Endothelial cell of umbilical vein (primary cell): ENCODE data around the gene MPPE1.

Source experiments
- CTCF ChIP-seq, 2 donors: IDR thresholded peaks; 1 replicate in 1 of 2; 2 replicates in 1 of 2; pipeline ENCODE4 v1.5.1; 2011; ENCODE audit warnings: low read length in 2 of 2, mild to moderate bottlenecking in 2 of 2, moderate library complexity in 2 of 2, control low read depth in 1 of 2, inconsistent platforms in 1 of 2, low read depth in 1 of 2; ENCODE audit not compliant: insufficient read depth in 1 of 2; ENCODE audit errors: extremely low read depth in 1 of 2
- EZH2 ChIP-seq: IDR thresholded peaks from 2 replicates; pipeline ENCODE4 v1.6.1; 2012; ENCODE audit warnings: borderline replicate concordance, low read depth, mild to moderate bottlenecking, moderate library complexity, low read length, inconsistent platforms; ENCODE audit not compliant: severe bottlenecking
- GATA2 ChIP-seq: IDR thresholded peaks from 2 replicates; pipeline ENCODE4 v1.7.0; 2011; ENCODE audit warnings: low read depth, mild to moderate bottlenecking, moderate library complexity, mixed read lengths, low read length; ENCODE audit not compliant: insufficient read length, insufficient read depth
- MAX ChIP-seq: IDR thresholded peaks from 2 replicates; pipeline ENCODE4 v1.6.1; 2011; ENCODE audit not compliant: insufficient read depth, insufficient read length
- MYC ChIP-seq: IDR thresholded peaks from one replicate; pipeline ENCODE4 v1.6.1; 2011; ENCODE audit warnings: mild to moderate bottlenecking, low read depth, low read length
- POLR2A ChIP-seq: IDR thresholded peaks from 2 replicates; pipeline ENCODE4 v1.6.1; 2012; ENCODE audit warnings: low read depth, mild to moderate bottlenecking, control low read depth, low read length
- POLR2AphosphoS5 ChIP-seq: IDR thresholded peaks from 2 replicates; pipeline ENCODE4 v1.6.1; 2012; ENCODE audit warnings: low read depth, mild to moderate bottlenecking, control low read depth, low read length, moderate library complexity; ENCODE audit not compliant: insufficient read depth

GRCh38 chr18:11874676-11875075, 33.4 kb downstream of the MPPE1 start:
- no peak for TF ChIP-seq CTCF (IDR thresholded peaks at IDR 0.05; ENCODE audit: extremely low read depth in 1 of 2, insufficient read depth in 1 of 2, low read depth in 1 of 2, low read length in 2 of 2)
- no peak for TF ChIP-seq POLR2AphosphoS5
- no peak for TF ChIP-seq POLR2A
- TF ChIP-seq GATA2: no peak
- no peak for TF ChIP-seq EZH2
- no peak for TF ChIP-seq MAX
- TF ChIP-seq MYC: no peak
